Psoas muscle (tissue), 8 donors: Measurements from ENCODE around the gene MAP1A. TPM values are rescaled to one million over a fixed set of nuclear protein-coding genes. Genes with fewer than 3 reads are reported as not detected.
"Not testable (repeated sequence)": the region's sequence is repeated elsewhere in the genome, so short reads cannot be mapped to it uniquely, and the experiment has no call there.

Source experiments
- ATAC-seq, 4 donors: fragments of 200-7000 bp; cut with Tn5 transposase; one replicate each; pipeline ENCODE4 v1.9.1; 2020; ENCODE audit warnings: moderate library complexity in 3 of 4, mild to moderate bottlenecking in 2 of 4
- DNase-seq, 2 donors: peaks; one replicate each; pipeline ENCODE4 v3.0.0-alpha.2; 2020
- H3K27ac ChIP-seq: fragments of 200-600 bp; one replicate; pipeline ENCODE4 v1.8.0; 2022
- H3K27me3 ChIP-seq, 3 donors: fragments of 200-600 bp in 1 of 3; one replicate each; pipeline versions ENCODE4 v1.6.1 to v1.8.0; 2013 to 2022; ENCODE audit warnings: low read length in 2 of 3, mild to moderate bottlenecking in 2 of 3, moderate library complexity in 1 of 3; ENCODE audit not compliant: insufficient read depth in 3 of 3
- H3K36me3 ChIP-seq, 2 donors: fragments of 200-600 bp in 1 of 2; one replicate each; pipeline versions ENCODE4 v1.6.1 to v1.8.0; 2013 to 2022; ENCODE audit warnings: low read depth in 1 of 2, mild to moderate bottlenecking in 1 of 2, moderate library complexity in 1 of 2; ENCODE audit not compliant: insufficient read depth in 1 of 2
- H3K4me1 ChIP-seq: fragments of 200-600 bp; one replicate; pipeline ENCODE4 v1.8.0; 2022
- H3K4me3 ChIP-seq: fragments of 200-600 bp; one replicate; pipeline ENCODE4 v1.8.0; 2022; ENCODE audit warnings: mild to moderate bottlenecking
- H3K9me3 ChIP-seq: fragments of 200-600 bp; one replicate; pipeline ENCODE4 v1.8.0; 2022
- CTCF ChIP-seq: fragments of 200-600 bp; IDR thresholded peaks from one replicate; pipeline ENCODE4 v1.8.0; 2022; ENCODE audit warnings: antibody characterized with exemption
- WGBS, 3 donors: extraction: QIAGEN DNeasy Blood & Tissue Kit; methylation state at CpG; one replicate each; pipeline versions ENCODE4 v1.1.6 to v1.1.7; 2013; 5-methylcytosine and 5-hydroxymethylcytosine counted together
- intact Hi-C, 2 donors: fragments of 100-400 bp; cut with DNase I; formaldehyde crosslinking; loops; one replicate each; pipeline versions ENCODE4 v1.11.0 to v1.14.2; 2022
- polyA plus RNA-seq, 3 donors: library from polyadenylated mRNA; stranded (reverse); fragments of 200-250 nt; gene quantifications; one replicate each; pipeline ENCODE4 v1.2.3, GENCODE V29; 2013
- total RNA-seq, 4 donors: library from RNA; stranded (reverse); fragmentation: NEBNext Ultra II Directional in 2 of 4; extraction: Animal tissue kit (Norgen Biotek cat#: 25700) in 2 of 4; gene quantifications; one replicate each; pipeline versions ENCODE4 v1.2.1 to v1.2.4, GENCODE V29; 2021 to 2023
- donor health status: healthy with polysubstance abuse.
- donor health status: DM: no; HTN: no; CAD: no; lungs with moderate emphysema.
- donor health status: Bipolar disorder and iron deficiency.
- donor health status: healthy.
- donor health status: DM: yes; HTN: yes; CAD: no.
- donor health status: DM: no; HTN: no; CAD: no.
- donor health status: DM: no; HTN: no; CAD: no.
- donor health status: DM: yes; HTN: yes; CAD: no.

MAP1A gene
- total and polyA plus RNA-seq, 7 donors: 0.63 to 25.1 (median 2.7) TPM

GRCh38 chr15:43529587-43530345, 12.4 kb downstream of the MAP1A start:
- ATAC-seq: no peak
- 91 to 93% (median 92%) methylated on average over 12 of the region's 12 CpGs for WGBS, 3 donors
- no peak for TF ChIP-seq CTCF
- Histone ChIP-seq H3K4me1 (no peaks in the 10 kb centered on the region), H3K27ac (no peak overlapping the region), H3K27me3 (no peaks in the 10 kb centered on the region), H3K4me3 (no peak overlapping the region), H3K36me3 (peaks cover 0 to 18% of the 10 kb centered on the region in 2 donors), H3K9me3 (no peaks in the 10 kb centered on the region)
- intact Hi-C loops: no loop called here
- no peak for DNase-seq

GRCh38 chr15:43531018-43531670, 13.7 kb downstream of the MAP1A start:
- H3K9me3 ChIP-seq: no peaks in the 10 kb centered on the region
- no peak for TF ChIP-seq CTCF
- WGBS, 3 donors: 14 to 26% (median 24%) methylated on average over 7 of the region's 7 CpGs
- no peak overlapping the region for H3K27ac ChIP-seq
- peak in 3 of 4 donors; percentile 32 to 47 (median 46) for ATAC-seq
- no peaks in the 10 kb centered on the region for H3K4me1 ChIP-seq
- intact Hi-C loops: no loop called here
- H3K4me3 ChIP-seq: no peak overlapping the region
- peaks cover 0 to 20% of the 10 kb centered on the region in 2 donors for H3K36me3 ChIP-seq
- H3K27me3 ChIP-seq: no peaks in the 10 kb centered on the region
- DNase-seq: no peak

GRCh38 chr15:43532826-43533225, 15.4 kb downstream of the MAP1A start:
- H3K27me3 ChIP-seq, ATAC-seq, H3K4me3 ChIP-seq, H3K4me1 ChIP-seq, H3K27ac ChIP-seq, intact Hi-C loops, DNase-seq, H3K9me3 ChIP-seq: not testable (repeated sequence)
- peaks cover 0 to 25% of the 10 kb centered on the region in 2 donors for H3K36me3 ChIP-seq
- 40 to 69% (median 47%) methylated on average over 5 of the region's 5 CpGs for WGBS, 3 donors

GRCh38 chr15:43534897-43535296, 17.5 kb downstream of the MAP1A start:
- ATAC-seq (no peak), DNase-seq (no peak)
- no peak overlapping the region for H3K4me3 ChIP-seq
- peaks cover 0 to 38% of the 10 kb centered on the region in 2 donors for H3K36me3 ChIP-seq
- H3K9me3 ChIP-seq: no peaks in the 10 kb centered on the region
- H3K27me3 ChIP-seq: no peaks in the 10 kb centered on the region
- intact Hi-C loops: no loop called here
- no peak overlapping the region for H3K27ac ChIP-seq
- 30 to 53% (median 50%) methylated on average over 3 of the region's 3 CpGs for WGBS, 3 donors
- no peak for TF ChIP-seq CTCF
- no peaks in the 10 kb centered on the region for H3K4me1 ChIP-seq

GRCh38 chr15:43538091-43538490, 20.7 kb downstream of the MAP1A start:
- H3K36me3 ChIP-seq: peaks cover 0 to 38% of the 10 kb centered on the region in 2 donors
- H3K9me3 ChIP-seq: no peaks in the 10 kb centered on the region
- no peak overlapping the region for H3K27ac ChIP-seq
- 79 to 81% (median 81%) methylated on average over 2 of the region's 2 CpGs for WGBS, 3 donors
- DNase-seq (no peak), ATAC-seq (no peak)
- no peak overlapping the region for H3K4me3 ChIP-seq
- intact Hi-C loops: no loop called here
- no peaks in the 10 kb centered on the region for H3K27me3 ChIP-seq
- TF ChIP-seq CTCF: no peak
- no peaks in the 10 kb centered on the region for H3K4me1 ChIP-seq
